Liver (tissue), 3 donors: ENCODE data around the gene UGT1A5.

Source experiments
- GABPA ChIP-seq, 2 donors: IDR thresholded peaks in 1 of 2; conservative IDR thresholded peaks in 1 of 2; 2 replicates each; pipeline ENCODE4 v1.6.1; 2016; ENCODE audit warnings: antibody characterized with exemption in 2 of 2, mild to moderate bottlenecking in 1 of 2, moderate library complexity in 1 of 2
- HNF4G ChIP-seq: IDR thresholded peaks from 2 replicates; pipeline ENCODE4 v1.6.1; 2016; ENCODE audit warnings: antibody characterized with exemption
- RAD21 ChIP-seq, 2 donors: IDR thresholded peaks; 2 replicates each; pipeline ENCODE4 v1.6.1; 2016; ENCODE audit warnings: antibody characterized with exemption in 2 of 2, mild to moderate bottlenecking in 2 of 2
- RXRA ChIP-seq, 2 donors: IDR thresholded peaks; 2 replicates each; pipeline ENCODE4 v1.6.1; 2017 to 2018; ENCODE audit warnings: antibody characterized with exemption in 2 of 2, mild to moderate bottlenecking in 1 of 2
- TAF1 ChIP-seq: conservative IDR thresholded peaks from 2 replicates; pipeline ENCODE4 v1.6.1; 2016; ENCODE audit warnings: antibody characterized with exemption, mild to moderate bottlenecking
- YY1 ChIP-seq: IDR thresholded peaks from 2 replicates; pipeline ENCODE4 v1.6.1; 2016; ENCODE audit warnings: antibody characterized with exemption, mild to moderate bottlenecking
- TF ChIP-seq, protein P1 (sequence below): fragments of 150-350 bp; IDR thresholded peaks from 2 replicates; pipeline ENCODE4 v1.5.1; 2017; ENCODE audit warnings: improper control_type of control experiment, low read depth, low read length; ENCODE audit not compliant: missing input control
- TF ChIP-seq, protein P2 (sequence below): IDR thresholded peaks from 2 replicates; pipeline ENCODE4 v1.6.1; 2016; ENCODE audit warnings: antibody characterized with exemption
- TF ChIP-seq, protein P3 (sequence below): IDR thresholded peaks from 2 replicates; pipeline ENCODE4 v1.6.1; 2016; ENCODE audit warnings: antibody characterized with exemption, mild to moderate bottlenecking
- TF ChIP-seq, protein P4 (sequence below): IDR thresholded peaks from 2 replicates; pipeline ENCODE4 v1.6.1; 2016; ENCODE audit warnings: antibody characterized with exemption
- TF ChIP-seq, protein P5 (sequence below): IDR thresholded peaks from 2 replicates; pipeline ENCODE4 v1.6.1; 2016; ENCODE audit warnings: antibody characterized with exemption
- donor health status: healthy.
- donor health status: healthy.

DNA sequence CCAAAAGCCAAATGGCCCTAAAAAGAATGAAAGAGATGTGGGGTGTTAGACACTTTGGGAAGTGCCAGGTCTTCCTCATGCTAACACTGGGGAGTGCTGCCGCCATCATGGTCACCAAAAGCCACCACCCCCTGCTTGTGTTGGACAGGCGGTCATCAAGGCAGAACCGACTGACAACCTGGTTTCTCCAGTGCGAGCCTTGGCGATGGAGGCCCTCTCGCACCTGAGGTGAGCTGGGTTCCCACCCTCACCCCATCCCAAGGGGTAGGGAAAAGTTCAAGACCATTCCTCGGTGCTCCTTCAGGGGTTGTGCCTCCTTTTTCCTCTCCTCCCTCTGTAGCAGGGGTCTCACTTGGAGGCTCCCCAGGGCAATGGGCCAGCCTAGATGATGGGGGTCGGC, 99.0 kb downstream of the UGT1A5 start:
- TF ChIP-seq, protein P1, sequence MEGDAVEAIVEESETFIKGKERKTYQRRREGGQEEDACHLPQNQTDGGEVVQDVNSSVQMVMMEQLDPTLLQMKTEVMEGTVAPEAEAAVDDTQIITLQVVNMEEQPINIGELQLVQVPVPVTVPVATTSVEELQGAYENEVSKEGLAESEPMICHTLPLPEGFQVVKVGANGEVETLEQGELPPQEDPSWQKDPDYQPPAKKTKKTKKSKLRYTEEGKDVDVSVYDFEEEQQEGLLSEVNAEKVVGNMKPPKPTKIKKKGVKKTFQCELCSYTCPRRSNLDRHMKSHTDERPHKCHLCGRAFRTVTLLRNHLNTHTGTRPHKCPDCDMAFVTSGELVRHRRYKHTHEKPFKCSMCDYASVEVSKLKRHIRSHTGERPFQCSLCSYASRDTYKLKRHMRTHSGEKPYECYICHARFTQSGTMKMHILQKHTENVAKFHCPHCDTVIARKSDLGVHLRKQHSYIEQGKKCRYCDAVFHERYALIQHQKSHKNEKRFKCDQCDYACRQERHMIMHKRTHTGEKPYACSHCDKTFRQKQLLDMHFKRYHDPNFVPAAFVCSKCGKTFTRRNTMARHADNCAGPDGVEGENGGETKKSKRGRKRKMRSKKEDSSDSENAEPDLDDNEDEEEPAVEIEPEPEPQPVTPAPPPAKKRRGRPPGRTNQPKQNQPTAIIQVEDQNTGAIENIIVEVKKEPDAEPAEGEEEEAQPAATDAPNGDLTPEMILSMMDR = no peak
- TF ChIP-seq, protein P2, sequence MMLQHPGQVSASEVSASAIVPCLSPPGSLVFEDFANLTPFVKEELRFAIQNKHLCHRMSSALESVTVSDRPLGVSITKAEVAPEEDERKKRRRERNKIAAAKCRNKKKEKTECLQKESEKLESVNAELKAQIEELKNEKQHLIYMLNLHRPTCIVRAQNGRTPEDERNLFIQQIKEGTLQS = no peak
- TF ChIP-seq, protein P3, sequence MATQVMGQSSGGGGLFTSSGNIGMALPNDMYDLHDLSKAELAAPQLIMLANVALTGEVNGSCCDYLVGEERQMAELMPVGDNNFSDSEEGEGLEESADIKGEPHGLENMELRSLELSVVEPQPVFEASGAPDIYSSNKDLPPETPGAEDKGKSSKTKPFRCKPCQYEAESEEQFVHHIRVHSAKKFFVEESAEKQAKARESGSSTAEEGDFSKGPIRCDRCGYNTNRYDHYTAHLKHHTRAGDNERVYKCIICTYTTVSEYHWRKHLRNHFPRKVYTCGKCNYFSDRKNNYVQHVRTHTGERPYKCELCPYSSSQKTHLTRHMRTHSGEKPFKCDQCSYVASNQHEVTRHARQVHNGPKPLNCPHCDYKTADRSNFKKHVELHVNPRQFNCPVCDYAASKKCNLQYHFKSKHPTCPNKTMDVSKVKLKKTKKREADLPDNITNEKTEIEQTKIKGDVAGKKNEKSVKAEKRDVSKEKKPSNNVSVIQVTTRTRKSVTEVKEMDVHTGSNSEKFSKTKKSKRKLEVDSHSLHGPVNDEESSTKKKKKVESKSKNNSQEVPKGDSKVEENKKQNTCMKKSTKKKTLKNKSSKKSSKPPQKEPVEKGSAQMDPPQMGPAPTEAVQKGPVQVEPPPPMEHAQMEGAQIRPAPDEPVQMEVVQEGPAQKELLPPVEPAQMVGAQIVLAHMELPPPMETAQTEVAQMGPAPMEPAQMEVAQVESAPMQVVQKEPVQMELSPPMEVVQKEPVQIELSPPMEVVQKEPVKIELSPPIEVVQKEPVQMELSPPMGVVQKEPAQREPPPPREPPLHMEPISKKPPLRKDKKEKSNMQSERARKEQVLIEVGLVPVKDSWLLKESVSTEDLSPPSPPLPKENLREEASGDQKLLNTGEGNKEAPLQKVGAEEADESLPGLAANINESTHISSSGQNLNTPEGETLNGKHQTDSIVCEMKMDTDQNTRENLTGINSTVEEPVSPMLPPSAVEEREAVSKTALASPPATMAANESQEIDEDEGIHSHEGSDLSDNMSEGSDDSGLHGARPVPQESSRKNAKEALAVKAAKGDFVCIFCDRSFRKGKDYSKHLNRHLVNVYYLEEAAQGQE = no peak
- TF ChIP-seq GABPA (IDR thresholded peaks at IDR 0.05 in 1 of 2, conservative IDR thresholded peaks at IDR 0.05 in 1 of 2) (no peak), RAD21 (IDR thresholded peaks at IDR 0.05) (no peak), YY1 (no peak), HNF4G (no peak), TAF1 (no peak), RXRA (IDR thresholded peaks at IDR 0.05) (no peak)
- TF ChIP-seq, protein P4, sequence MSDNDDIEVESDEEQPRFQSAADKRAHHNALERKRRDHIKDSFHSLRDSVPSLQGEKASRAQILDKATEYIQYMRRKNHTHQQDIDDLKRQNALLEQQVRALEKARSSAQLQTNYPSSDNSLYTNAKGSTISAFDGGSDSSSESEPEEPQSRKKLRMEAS = no peak
- TF ChIP-seq, protein P5, sequence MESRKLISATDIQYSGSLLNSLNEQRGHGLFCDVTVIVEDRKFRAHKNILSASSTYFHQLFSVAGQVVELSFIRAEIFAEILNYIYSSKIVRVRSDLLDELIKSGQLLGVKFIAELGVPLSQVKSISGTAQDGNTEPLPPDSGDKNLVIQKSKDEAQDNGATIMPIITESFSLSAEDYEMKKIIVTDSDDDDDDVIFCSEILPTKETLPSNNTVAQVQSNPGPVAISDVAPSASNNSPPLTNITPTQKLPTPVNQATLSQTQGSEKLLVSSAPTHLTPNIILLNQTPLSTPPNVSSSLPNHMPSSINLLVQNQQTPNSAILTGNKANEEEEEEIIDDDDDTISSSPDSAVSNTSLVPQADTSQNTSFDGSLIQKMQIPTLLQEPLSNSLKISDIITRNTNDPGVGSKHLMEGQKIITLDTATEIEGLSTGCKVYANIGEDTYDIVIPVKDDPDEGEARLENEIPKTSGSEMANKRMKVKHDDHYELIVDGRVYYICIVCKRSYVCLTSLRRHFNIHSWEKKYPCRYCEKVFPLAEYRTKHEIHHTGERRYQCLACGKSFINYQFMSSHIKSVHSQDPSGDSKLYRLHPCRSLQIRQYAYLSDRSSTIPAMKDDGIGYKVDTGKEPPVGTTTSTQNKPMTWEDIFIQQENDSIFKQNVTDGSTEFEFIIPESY = no peak
